HK-2 (cell line): ENCODE measurements around the gene COL18A1.
"Not testable (repeated sequence)": the region's sequence is repeated elsewhere in the genome, so short reads cannot be mapped to it uniquely, and the experiment has no call there.

Experiments
- DNase-seq: peaks from one replicate; pipeline ENCODE4 v3.0.0-alpha.2; 2018; ENCODE audit not compliant: unreplicated experiment

Gene COL18A1

DNA sequence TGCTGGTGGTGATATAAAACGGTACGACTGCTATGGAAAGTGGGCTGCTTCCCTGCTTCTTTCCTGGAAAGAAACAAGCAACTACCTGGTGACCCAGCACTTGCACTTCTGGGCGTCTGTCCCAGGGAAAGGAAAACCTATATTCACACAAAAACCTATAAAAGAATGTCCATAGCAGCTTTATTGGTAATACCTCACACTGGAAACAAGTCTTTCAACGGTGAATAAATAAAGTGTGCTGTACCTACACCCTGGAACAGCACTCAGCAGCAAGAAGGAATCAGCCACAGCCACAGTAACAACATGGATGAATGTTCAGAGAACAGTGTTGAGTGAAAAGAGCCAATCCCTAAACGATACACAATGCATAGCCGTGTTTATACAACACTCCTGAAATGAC, 117.4 kb downstream of the COL18A1 start:
- no peak for DNase-seq

GRCh38 chr21:45522986-45523385, 118.0 kb downstream of the COL18A1 start:
- no peak for DNase-seq

- DNase-seq, result no peak
Measured at GRCh38 chr21:45523411-45524101, 118.6 kb downstream of the COL18A1 start.

- no peak for DNase-seq
Measured at GRCh38 chr21:45524756-45525152, 119.8 kb downstream of the COL18A1 start.

DNA sequence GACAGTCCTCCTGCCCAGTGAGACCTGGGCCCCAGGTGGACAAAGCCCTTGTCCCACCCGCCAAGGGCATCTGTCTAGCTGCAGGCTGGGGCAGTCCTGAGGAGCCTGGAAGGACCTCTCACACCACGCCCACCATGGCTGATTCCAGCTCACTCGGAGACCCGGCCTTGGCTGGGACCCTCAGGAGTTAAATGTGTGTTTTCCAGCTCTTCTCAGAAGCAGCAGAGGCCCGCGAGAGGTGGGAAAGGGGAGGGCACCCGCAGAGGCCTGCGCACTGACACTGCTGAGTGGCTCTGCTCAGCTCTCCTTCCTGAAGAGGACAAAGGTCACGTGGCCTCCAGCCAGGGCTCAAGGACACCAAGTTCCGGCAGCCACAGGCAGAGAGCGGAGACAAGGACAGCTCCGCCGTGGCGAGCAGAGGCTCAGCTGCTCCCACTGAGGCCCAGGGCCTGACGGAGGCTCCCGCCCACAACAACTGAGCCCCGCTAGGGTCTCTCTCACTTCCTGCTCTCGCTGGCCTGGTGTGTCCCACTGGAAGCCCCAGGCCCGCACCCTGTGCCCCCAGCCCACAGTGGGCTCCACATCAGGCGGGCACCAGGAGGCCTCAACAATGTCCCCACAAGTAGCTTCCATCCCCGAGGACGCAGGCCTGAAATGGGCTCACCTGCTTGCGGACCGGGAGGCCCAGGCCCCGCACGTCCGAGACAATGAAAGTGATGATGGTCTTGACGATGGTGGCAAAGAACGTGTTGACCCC, 120.4 kb downstream of the COL18A1 start:
- DNase-seq, result no peak

DNA sequence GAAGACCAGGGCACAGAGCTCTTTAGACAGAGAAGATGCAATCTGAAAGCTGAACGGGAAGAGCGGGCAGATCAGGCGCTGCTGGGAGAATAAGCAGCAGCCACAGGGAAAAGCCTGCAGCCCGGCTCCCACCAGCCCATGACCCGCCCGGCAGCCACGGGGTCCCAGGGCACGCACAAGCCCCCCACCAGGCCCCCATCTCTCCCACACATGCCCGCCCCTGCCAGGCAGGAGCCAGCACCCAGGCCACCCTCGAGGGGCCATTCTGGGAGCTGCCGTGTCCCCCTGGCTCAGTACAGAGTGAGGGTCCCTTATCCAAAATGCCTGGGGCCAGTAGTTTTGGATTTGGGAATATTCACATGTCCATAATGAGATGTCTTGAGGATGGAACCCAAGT, 120.9 kb downstream of the COL18A1 start:
- no peak for DNase-seq

DNA sequence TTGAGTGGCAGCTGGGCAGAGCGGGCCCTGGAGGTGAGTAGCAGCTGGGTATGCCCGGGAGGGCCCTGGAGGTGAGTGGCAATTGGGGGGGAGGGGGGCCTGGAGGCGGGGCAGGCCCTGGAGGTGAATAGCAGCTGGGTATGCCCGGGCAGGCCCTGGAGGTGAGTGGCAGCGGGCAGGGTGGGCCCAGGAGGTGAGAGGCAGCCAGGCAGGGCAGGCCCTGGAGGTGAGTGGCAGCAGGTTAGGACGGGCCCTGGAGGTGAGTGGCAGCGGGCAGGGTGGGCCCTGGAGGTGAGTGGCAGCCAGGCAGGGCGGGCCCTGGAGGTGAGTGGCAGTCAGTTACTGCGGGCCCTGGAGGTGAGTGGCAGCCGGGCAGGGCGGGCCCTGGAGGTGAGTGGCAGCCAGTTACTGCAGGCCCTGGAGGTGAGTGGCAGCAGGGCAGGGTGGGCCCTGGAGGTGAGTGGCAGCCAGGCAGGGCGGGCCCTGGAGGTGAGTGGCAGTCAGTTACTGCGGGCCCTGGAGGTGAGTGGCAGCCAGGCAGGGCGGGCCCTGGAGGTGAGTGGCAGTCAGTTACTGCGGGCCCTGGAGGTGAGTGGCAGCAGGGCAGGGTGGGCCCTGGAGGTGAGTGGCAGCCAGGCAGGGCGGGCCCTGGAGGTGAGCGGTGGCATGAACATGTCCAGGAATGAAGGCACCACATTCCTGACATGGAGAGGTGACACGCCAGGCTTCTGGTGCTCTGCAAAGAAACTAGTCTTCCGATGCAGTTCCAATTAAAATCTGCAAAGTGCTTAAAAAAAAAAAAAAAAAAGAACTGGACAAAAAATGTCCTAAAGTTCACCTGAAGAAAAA, 122.4 kb downstream of the COL18A1 start:
- peak; percentile 17 for DNase-seq

DNA sequence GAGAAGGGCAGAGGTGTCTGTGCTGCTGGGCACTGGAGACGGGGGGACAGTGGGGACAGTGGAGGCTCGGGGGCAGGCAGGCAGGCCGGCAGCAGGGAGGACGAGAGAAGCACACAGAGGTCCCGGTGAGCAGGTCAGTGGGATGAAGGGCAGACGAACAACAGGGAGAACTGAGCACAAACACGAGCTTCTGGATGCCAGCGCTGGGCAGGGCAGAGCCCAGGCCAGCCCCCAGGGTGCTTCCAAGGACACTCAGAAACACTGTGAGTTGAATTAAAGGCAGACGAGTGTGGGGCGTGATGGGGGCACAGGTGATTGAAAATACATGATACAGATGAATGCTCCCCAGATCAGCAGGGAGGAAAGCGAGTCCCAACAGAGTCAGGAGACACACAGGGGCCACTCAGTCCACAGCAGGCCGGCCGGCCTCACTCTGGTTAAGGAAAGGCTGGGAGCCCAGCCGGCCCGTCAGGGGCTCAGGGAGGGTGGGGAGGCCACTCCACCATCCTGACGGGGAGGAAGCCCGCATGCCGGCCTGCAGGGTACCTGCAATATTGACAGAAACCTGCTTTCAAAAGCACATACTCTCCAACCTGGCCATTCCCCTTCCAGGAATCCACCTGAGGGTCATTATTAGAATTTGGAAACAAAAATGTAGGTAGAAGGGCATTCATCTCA, 123.2 kb downstream of the COL18A1 start:
- no peak for DNase-seq

- DNase-seq, result no peak
Measured at GRCh38 chr21:45528981-45529784, 124.2 kb downstream of the COL18A1 start.

- no peak for DNase-seq
Measured at GRCh38 chr21:45529785-45530422, 124.9 kb downstream of the COL18A1 start.

DNA sequence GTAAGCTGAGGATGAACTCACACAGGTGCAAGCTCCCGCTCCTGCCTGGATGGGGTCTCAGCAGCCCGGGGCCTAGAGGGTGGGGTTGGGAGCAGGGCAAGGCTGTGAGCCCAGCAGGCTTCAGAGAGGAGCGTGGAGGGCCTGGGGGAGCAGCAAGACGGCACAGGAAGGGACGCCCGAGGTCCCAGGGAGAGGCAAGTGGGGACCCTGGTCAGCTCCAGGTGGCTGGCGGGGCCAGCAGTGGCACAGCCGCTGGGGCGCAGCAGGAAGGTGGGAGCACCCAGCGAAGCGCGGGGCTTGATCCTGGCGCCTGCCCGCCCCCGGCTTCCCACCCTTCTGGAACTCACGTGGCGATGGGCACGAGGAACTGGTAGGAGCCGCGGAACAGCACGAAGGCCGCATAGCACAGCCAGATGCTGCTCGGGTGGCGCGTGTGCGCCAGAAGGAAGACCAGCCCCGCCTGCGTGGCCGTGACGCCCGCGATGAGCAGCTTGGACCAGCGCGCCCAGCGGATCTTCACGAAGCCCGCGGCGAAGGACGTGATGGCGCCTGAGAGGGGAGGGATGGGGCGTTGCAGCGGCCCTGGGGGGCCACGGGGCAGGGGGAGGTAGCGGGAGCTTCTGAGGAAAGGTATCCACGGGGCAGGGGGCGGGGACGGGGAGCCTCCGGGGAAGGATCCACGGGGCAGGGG, 125.6 kb downstream of the COL18A1 start:
- DNase-seq, result no peak

GRCh38 chr21:45531114-45531392, 126.1 kb downstream of the COL18A1 start:
- DNase-seq, result not testable (repeated sequence)

- DNase-seq, result no peak
Measured at GRCh38 chr21:45531393-45532215, 126.6 kb downstream of the COL18A1 start.

DNA sequence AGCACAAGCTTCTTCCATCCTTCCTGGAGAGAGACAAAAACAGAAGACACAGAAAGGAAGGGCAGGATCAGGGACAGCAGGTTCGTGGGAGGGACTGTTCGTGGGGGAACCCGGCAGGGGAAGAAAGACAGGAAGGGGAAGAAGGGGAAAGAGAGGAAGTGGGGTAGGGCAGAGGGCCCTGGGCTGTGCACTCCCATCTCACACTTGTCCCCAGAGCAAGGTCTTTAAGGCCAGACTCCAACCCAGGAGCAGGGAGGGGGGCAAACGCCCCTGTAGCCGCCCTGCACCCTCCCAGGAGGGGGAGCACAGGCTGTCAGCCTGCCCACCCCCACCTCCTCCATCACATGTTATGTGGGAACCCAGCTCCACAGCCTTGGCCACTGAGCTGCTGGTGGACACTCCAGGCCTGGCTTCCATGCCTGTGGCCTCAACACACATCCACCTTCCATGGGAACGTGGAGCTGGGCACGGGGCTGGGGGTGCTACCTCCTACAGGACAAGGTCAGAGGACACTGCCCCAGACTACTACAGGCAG, 127.9 kb downstream of the COL18A1 start:
- DNase-seq, result no peak

DNA sequence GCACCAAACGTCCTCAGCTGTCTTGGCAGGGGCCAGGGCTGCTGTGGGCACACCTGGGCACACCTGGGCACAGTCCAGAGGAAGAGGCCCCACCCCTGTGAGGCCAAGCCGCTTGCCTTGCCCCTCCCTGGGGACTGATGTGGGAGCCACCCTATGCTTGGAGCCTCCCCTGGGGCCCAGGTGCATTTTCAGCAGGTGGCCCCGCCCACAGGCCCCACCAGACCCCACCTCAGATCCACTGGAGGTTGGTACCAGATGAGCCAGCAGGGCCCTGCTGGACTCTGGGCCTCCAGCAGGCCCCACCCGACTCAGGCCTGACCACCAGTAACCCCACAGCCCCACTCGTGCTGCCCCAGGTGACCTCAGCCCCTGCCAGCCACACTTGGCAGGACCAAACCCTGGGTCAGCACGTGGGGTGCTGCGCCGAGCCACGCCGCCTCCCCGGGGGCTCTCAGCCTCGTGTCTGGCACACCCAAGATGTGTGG, 128.4 kb downstream of the COL18A1 start:
- DNase-seq, result no peak

DNA sequence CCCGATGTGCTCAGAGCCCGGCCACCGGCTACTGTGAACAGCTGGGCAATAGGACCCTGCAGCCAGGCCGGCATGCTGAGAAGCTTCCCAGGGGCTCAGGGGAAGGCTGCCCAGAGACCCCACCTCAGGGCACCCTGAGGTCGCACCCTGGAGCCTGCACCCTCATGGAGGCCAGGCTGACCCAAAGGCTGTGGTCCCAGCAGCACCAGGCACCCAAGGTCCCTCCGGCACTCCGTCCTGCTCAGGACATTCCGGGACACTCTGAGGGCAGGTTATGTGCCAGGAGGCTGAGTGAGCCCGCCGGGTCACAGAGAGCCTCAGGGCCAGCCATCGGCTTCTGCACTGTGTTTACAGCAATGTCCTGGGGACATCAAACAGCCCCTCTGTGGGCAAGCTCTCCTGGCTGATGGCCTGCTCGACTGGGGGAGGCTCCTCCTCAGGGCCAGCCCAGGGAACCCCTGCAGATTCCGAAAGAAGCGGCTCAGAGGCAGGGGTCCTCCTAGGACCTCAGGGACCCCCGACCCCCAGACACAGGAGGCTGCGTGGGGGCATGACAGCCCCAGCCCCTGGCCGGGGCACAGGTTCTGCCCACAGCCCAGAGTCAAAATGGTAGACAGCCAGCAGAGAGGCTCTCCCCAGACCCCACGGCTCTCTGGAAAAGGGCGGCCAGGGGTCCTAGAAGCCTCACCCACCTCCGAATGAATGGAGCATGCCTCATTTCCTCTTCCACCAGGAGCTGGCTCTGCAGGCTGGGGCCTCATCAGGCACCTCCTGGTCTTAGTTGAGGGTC, 129.1 kb downstream of the COL18A1 start:
- DNase-seq, result no peak

DNA sequence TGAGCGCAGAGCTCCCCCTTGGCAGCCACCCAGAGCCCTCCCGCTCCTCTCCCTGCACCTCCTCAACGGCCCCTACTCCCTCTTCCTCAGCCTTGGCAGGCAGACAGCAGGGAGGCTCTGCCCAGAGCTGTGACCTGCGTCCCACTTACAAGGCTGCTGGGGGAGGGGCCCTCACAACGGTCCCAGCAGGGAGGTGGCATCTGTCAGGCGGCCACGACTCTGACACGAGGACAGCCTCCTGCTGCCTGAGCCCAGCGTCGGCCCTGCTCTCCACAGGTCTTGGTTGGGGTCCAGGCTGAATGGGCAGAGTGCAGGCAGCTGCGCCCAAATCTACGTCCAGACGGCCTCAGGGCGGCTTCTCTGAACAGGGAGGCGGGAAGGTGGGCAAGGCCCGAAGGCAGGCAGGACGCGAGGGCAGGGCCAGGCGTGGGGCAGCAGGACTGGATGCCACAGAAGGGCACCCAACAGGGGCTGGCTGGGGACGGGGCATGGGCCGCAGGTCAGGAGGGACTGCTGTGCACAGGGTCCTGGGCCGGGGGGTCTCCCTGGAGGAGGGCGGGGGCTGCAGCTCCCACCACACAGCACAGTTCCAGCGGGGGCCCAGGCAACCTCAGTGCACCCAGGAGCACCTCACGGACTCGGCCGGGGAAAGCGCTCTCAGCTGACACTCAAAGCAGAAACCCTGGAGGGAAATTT, 129.8 kb downstream of the COL18A1 start:
- no peak for DNase-seq
